Ishikawa (cell line): ENCODE measurements around the gene EMC9.

Source experiments
- CEBPB ChIP-seq: IDR thresholded peaks from 2 replicates; pipeline ENCODE4 v1.6.1; 2012
- CREB1 ChIP-seq: IDR thresholded peaks from 2 replicates; pipeline ENCODE4 v1.6.1; 2012; ENCODE audit warnings: low read depth
- EGR1 ChIP-seq: IDR thresholded peaks from 2 replicates; pipeline ENCODE4 v1.6.1; 2012
- EP300 ChIP-seq: IDR thresholded peaks from 2 replicates; pipeline ENCODE4 v1.6.1; 2012; ENCODE audit warnings: borderline replicate concordance
- FOXM1 ChIP-seq: IDR thresholded peaks from 2 replicates; pipeline ENCODE4 v1.6.1; 2012; ENCODE audit warnings: low read depth, borderline replicate concordance
- RAD21 ChIP-seq: IDR thresholded peaks from 2 replicates; pipeline ENCODE4 v1.6.1; 2012; ENCODE audit warnings: low read depth
- TAF1 ChIP-seq: IDR thresholded peaks from 2 replicates; pipeline ENCODE4 v1.6.1; 2012; ENCODE audit warnings: low read depth, mild to moderate bottlenecking
- USF1 ChIP-seq: IDR thresholded peaks from 2 replicates; pipeline ENCODE4 v1.6.1; 2012
- YY1 ChIP-seq: IDR thresholded peaks from 2 replicates; pipeline ENCODE4 v1.6.1; 2012; ENCODE audit warnings: low read depth
- ZBTB7A ChIP-seq: IDR thresholded peaks from 2 replicates; pipeline ENCODE4 v1.6.1; 2012; ENCODE audit warnings: low read depth
- TF ChIP-seq, protein P1 (sequence below): IDR thresholded peaks from 2 replicates; pipeline ENCODE4 v1.6.1; 2012; ENCODE audit warnings: low read depth, mild to moderate bottlenecking
- TF ChIP-seq, protein P2 (sequence below): IDR thresholded peaks from 2 replicates; pipeline ENCODE4 v1.6.1; 2012

DNA sequence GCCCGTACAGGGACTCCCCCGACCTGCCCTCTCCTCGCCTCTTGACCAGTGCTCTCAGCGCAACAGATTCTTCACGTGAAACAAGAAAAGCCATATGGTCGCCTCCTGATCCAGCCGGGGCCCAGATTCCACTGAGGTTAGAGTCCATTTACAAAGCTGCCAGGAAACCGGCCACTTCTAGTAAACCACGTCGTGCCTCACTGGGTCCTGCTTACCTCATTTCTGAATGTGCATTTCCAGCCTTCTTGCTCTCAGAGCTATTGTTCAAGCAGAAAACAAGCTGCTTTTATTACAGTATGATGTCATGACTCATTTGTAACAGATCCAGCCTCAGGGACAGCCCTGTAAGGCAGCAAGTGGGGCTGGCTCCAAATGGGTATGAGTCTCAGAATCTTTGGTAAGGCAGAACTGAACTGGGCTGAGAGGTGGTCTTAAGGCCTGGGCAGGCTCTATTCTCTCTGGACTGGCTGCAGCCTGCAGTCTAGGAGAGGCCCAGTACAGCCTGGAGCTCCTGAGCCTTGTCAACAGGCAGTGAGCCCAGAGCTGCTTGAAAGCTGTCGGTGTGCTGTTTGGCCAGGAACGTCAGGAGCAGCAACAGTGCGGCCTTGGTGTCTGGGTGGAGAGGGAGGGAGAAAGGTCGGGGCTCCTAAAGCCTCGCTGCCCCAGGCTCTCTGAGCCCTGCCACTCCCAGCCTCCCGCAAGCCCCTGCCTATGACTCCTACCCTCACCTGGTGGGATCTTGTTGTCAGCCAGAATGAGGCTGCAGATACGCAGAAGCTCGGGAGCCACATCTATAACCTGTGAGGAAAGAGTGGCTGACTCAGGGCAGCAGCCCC, 38.8 kb upstream of the EMC9 start:
- TF ChIP-seq EP300 (no peak), RAD21 (no peak), EGR1 (no peak), FOXM1 (no peak), CEBPB (no peak), YY1 (no peak), USF1 (no peak), TAF1 (no peak), ZBTB7A (no peak), CREB1 (peak; percentile 66; the same call in 1 of the 2 replicates)
- TF ChIP-seq, protein P1, sequence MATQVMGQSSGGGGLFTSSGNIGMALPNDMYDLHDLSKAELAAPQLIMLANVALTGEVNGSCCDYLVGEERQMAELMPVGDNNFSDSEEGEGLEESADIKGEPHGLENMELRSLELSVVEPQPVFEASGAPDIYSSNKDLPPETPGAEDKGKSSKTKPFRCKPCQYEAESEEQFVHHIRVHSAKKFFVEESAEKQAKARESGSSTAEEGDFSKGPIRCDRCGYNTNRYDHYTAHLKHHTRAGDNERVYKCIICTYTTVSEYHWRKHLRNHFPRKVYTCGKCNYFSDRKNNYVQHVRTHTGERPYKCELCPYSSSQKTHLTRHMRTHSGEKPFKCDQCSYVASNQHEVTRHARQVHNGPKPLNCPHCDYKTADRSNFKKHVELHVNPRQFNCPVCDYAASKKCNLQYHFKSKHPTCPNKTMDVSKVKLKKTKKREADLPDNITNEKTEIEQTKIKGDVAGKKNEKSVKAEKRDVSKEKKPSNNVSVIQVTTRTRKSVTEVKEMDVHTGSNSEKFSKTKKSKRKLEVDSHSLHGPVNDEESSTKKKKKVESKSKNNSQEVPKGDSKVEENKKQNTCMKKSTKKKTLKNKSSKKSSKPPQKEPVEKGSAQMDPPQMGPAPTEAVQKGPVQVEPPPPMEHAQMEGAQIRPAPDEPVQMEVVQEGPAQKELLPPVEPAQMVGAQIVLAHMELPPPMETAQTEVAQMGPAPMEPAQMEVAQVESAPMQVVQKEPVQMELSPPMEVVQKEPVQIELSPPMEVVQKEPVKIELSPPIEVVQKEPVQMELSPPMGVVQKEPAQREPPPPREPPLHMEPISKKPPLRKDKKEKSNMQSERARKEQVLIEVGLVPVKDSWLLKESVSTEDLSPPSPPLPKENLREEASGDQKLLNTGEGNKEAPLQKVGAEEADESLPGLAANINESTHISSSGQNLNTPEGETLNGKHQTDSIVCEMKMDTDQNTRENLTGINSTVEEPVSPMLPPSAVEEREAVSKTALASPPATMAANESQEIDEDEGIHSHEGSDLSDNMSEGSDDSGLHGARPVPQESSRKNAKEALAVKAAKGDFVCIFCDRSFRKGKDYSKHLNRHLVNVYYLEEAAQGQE: no peak
- TF ChIP-seq, protein P2, sequence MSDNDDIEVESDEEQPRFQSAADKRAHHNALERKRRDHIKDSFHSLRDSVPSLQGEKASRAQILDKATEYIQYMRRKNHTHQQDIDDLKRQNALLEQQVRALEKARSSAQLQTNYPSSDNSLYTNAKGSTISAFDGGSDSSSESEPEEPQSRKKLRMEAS: no peak
